D721Med (cell line): ENCODE measurements around the gene TENT5C.

ENCODE experiments used
- DNase-seq: peaks from one replicate; pipeline ENCODE4 v3.0.0; 2011; ENCODE audit warnings: low spot score; ENCODE audit not compliant: insufficient read length
- FAIRE-seq: peaks from 2 replicates; lab custom pipeline; 2011; peaks lifted over from hg19 to GRCh38; lab: Jason Lieb, UNC
- CTCF ChIP-seq: IDR thresholded peaks from 2 replicates; pipeline ENCODE4 v1.5.1; 2012; ENCODE audit warnings: mild to moderate bottlenecking, control low read depth; ENCODE audit not compliant: insufficient read depth; ENCODE audit errors: missing control alignments

The TENT5C gene

DNA sequence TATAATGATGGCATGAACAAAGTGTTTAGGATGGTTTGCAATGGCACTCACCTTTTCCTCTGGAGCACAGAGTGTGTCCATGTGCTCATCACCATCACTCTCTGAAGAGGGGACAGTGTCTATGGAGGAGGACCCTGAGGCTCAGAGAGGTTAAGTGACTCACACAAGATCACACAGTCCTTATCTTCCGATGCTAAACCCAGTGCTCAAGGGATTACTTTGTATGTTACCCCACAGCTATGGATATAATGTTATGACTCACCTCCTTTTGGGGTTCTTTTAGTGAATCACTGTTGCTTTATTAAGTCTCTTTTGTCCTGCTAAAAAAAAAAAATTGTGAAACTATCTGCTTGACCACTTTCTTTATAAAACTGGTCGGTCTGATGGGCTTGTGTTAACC, 67.6 kb downstream of the TENT5C start:
- no peak for FAIRE-seq
- TF ChIP-seq CTCF: no peak
- DNase-seq: no peak

DNA sequence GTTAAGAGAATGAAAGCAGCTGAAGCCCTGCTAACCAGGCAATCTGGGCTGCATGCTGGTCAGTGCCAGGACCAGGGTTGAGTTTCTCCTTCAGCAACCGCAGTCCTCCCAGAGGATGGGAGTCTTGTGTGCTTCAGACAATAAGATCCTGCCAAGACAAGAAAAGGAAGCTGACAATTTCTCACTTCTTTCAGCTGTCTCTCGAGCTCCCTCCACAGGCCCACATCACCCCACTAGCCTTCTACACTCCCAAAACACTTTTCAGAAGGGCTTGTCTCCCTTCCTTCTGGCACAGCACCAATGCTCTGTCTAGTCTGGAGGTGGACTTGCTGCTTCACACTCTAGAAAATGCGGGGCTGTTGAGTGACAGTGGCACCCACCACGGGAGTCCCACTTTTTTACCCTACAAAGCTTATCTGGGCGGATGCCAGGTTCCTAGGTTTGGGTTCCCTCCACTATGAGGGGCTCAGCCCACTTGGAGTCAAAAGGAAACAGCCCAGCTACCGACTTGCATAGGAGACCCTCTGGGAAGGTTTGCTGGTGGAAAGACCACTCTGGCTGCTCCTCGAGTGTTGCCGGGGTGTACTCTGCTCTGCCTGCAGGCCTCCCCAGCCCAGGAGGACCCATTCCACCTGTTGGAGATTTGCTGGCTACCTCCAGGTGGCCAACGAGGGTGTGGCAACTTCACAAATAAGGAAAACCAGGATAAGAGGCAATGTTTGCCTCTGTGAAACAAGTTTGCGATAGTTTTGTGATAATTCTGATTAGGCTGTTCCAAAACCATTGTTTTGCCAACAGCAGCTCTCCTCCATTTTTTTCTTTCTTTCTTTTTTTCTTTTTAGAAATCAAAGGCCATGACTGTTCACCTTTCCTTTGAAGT, 68.9 kb downstream of the TENT5C start:
- TF ChIP-seq CTCF: peak; percentile 11
- DNase-seq: no peak
- FAIRE-seq: no peak

DNA sequence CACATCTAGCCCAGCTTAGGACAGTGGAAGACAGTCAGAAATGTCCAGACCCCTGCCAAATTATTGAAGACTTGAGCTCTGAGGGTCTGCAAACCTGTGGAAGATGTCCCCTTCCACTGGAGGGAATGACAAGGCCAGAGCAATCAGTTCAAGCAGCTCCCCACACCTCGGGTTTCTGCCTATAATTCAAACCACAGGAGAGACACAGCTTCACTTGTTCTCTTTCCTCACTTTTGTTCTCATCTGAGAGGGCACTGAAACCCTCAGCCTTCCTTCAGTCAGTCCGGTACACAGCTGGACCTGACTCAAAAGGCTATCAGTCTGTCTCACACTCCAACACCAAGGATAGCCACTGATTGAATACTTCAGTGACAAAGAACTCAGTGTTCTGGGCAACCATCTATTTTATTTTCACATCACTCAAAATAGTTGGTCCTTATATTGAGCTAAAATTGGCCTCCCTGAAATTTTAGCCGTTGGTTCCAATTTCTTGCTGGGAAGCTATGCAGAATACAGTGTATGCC, 70.1 kb downstream of the TENT5C start:
- no peak for TF ChIP-seq CTCF
- FAIRE-seq (no peak), DNase-seq (no peak)

DNA sequence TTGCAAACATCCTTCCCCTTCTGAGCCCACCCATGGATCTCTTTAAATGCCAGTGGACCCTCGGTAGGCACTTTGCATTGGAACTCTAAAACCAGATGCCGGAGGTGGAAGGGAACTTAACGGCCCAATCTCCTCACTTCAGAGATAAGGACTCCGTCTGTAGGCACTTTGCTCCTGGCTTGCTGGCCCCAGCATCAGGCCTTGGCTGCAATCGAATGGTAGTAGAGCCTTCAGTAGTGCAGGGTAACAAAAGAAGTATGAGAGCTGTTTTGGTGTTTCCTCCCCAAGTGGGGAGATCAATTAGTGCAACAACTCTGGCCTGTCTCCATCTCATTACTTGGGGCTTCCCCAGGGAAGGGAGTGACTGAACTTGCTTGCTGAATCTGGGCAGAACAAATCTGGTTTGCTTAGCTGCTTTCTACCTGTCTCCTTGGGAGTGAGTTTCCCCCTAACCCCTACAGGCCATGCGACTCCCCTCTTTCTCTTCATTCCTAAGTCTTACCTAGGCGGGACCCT, 70.8 kb downstream of the TENT5C start:
- TF ChIP-seq CTCF: no peak
- no peak for FAIRE-seq

More for the DNA sequence above, 70.8 kb downstream of the TENT5C start:
- no peak for DNase-seq
